H1 (cell line): ENCODE measurements around the gene ZNF770. TPM values are rescaled to one million over a fixed set of nuclear protein-coding genes. Genes with fewer than 3 reads are reported as not detected.

Experiments used
- CTCF ChIA-PET: fragments of 300-600 bp; sonication (Branson Sonifier 250); formaldehyde crosslinking; loops from one replicate; lab custom pipeline; 2021; ENCODE audit not compliant: partially characterized antibody; lab: Charles Lee
- POLR2A ChIA-PET: fragments of 300-600 bp; sonication (Branson Sonifier 250); formaldehyde crosslinking; loops from one replicate; lab custom pipeline; 2021; ENCODE audit warnings: inconsistent platforms; ENCODE audit not compliant: partially characterized antibody; lab: Charles Lee
- DNase-seq, 2 experiments: peaks; one replicate each; pipeline versions ENCODE4 v3.0.0 to v3.0.0-alpha.2; 2010 to 2022; ENCODE audit warnings: low spot score in 2 of 2, low read depth in 1 of 2, mixed read lengths in 1 of 2
- FAIRE-seq: peaks from 2 replicates; lab custom pipeline; 2011; peaks lifted over from hg19 to GRCh38; lab: Jason Lieb, UNC
- H2AFZ ChIP-seq: 2 replicates; pipeline ENCODE4 v1.8.1; 2012; ENCODE audit warnings: low read length, inconsistent platforms
- H2AK5ac ChIP-seq: 2 replicates; pipeline ENCODE4 v1.6.1; 2013; ENCODE audit warnings: low read depth, low read length
- H2BK120ac ChIP-seq: replicated peaks from 2 replicates; pipeline ENCODE3; 2013; ENCODE audit warnings: low read depth, low read length, inconsistent platforms
- H2BK12ac ChIP-seq: 2 replicates; pipeline ENCODE4 v1.6.1; 2013; ENCODE audit warnings: low read depth, low read length
- H2BK15ac ChIP-seq: 2 replicates; pipeline ENCODE4 v1.6.1; 2013; ENCODE audit warnings: low read length
- H2BK20ac ChIP-seq: 2 replicates; pipeline ENCODE4 v1.6.1; 2013; ENCODE audit warnings: low read length
- H2BK5ac ChIP-seq: 2 replicates; pipeline ENCODE4 v1.6.1; 2013; ENCODE audit warnings: low read depth, low read length
- H3K14ac ChIP-seq: 2 replicates; pipeline ENCODE4 v1.6.1; 2013; ENCODE audit warnings: inconsistent platforms; ENCODE audit not compliant: insufficient read length
- H3K18ac ChIP-seq: 2 replicates; pipeline ENCODE4 v1.6.1; 2013; ENCODE audit warnings: low read length; ENCODE audit errors: extremely low read depth
- H3K23ac ChIP-seq: 2 replicates; pipeline ENCODE4 v1.6.1; 2013; ENCODE audit warnings: inconsistent platforms; ENCODE audit not compliant: insufficient read length
- H3K23me2 ChIP-seq: 2 replicates; pipeline ENCODE4 v1.6.1; 2013; ENCODE audit warnings: low read depth, low read length
- H3K27ac ChIP-seq: 2 replicates; pipeline ENCODE4 v1.6.1; 2011; ENCODE audit warnings: low read depth, low read length, inconsistent platforms
- H3K27me3 ChIP-seq, 4 experiments: replicated peaks in 1 of 4; 1 replicate in 1 of 4; 2 replicates in 3 of 4; pipeline versions ENCODE4 v1.6.1 to v1.8.1; 2011 to 2013; ENCODE audit warnings: low read length in 3 of 4, mild to moderate bottlenecking in 3 of 4, inconsistent platforms in 2 of 4, mixed read lengths in 2 of 4, moderate library complexity in 1 of 4; ENCODE audit not compliant: control insufficient read depth in 3 of 4, insufficient read depth in 3 of 4; ENCODE audit errors: extremely low read depth in 1 of 4
- H3K36me3 ChIP-seq, 4 experiments: 2 replicates each; pipeline versions ENCODE4 v1.6.1 to v1.8.1; 2011 to 2013; ENCODE audit warnings: mild to moderate bottlenecking in 4 of 4, low read length in 3 of 4, moderate library complexity in 2 of 4, control low read depth in 1 of 4, inconsistent platforms in 1 of 4; ENCODE audit not compliant: insufficient read depth in 4 of 4, control insufficient read depth in 2 of 4
- H3K4ac ChIP-seq: replicated peaks from 2 replicates; pipeline ENCODE3; 2013; ENCODE audit warnings: low read length, low read depth, mixed read lengths, inconsistent platforms; ENCODE audit not compliant: insufficient read length
- H3K4me1 ChIP-seq, 4 experiments: replicated peaks in 1 of 4; 1 replicate in 1 of 4; 2 replicates in 3 of 4; pipeline versions ENCODE4 v1.6.1 to v1.8.1; 2011 to 2013; ENCODE audit warnings: low read length in 3 of 4, inconsistent platforms in 2 of 4, mixed read lengths in 1 of 4; ENCODE audit not compliant: insufficient read depth in 4 of 4, control insufficient read depth in 3 of 4
- H3K4me2 ChIP-seq, 2 experiments: 2 replicates each; pipeline versions ENCODE4 v1.6.1 to v1.8.1; 2011 to 2013; ENCODE audit warnings: low read depth in 2 of 2, low read length in 2 of 2, control low read depth in 1 of 2, inconsistent platforms in 1 of 2, mild to moderate bottlenecking in 1 of 2; ENCODE audit not compliant: insufficient read depth in 1 of 2
- H3K4me3 ChIP-seq, 4 experiments: fragments of 200-600, 300-600 bp in 1 of 4; sonication (generic), shearing (Covaris generic), sonication (Bioruptor Twin) in 1 of 4; 2 replicates each; pipeline versions ENCODE4 v1.5.1 to v1.8.1; 2011 to 2016; ENCODE audit warnings: low read length in 4 of 4, low read depth in 3 of 4, control low read depth in 2 of 4, inconsistent platforms in 2 of 4, mild to moderate bottlenecking in 2 of 4, mixed read lengths in 1 of 4, moderate library complexity in 1 of 4; ENCODE audit not compliant: insufficient read depth in 2 of 4; ENCODE audit errors: extremely low read depth in 1 of 4
- H3K56ac ChIP-seq: replicated peaks from 2 replicates; pipeline ENCODE3; 2013; ENCODE audit warnings: low read depth, mild to moderate bottlenecking, mixed read lengths, low read length, inconsistent platforms; ENCODE audit not compliant: insufficient read length
- H3K79me1 ChIP-seq: 2 replicates; pipeline ENCODE4 v1.6.1; 2013; ENCODE audit warnings: low read depth, low read length, control low read depth
- H3K79me2 ChIP-seq, 2 experiments: 2 replicates each; pipeline versions ENCODE4 v1.6.1 to v1.8.1; 2012 to 2013; ENCODE audit warnings: low read length in 2 of 2, mild to moderate bottlenecking in 2 of 2, inconsistent platforms in 1 of 2; ENCODE audit not compliant: insufficient read depth in 2 of 2, control insufficient read depth in 1 of 2
- H3K9ac ChIP-seq, 4 experiments: replicated peaks in 1 of 4; 1 replicate in 1 of 4; 2 replicates in 3 of 4; pipeline versions ENCODE4 v1.6.1 to v1.8.1; 2011 to 2013; ENCODE audit warnings: low read depth in 3 of 4, low read length in 3 of 4, control low read depth in 2 of 4, mild to moderate bottlenecking in 2 of 4, moderate library complexity in 2 of 4, inconsistent platforms in 1 of 4; ENCODE audit errors: extremely low read depth in 1 of 4
- H3K9me3 ChIP-seq, 2 experiments: 2 replicates each; pipeline versions ENCODE4 v1.6.1 to v1.8.1; 2012 to 2013; ENCODE audit warnings: mild to moderate bottlenecking in 2 of 2, moderate library complexity in 2 of 2, control low read depth in 1 of 2, inconsistent platforms in 1 of 2, low read depth in 1 of 2, low read length in 1 of 2, mixed read lengths in 1 of 2; ENCODE audit not compliant: insufficient read depth in 2 of 2
- H4K20me1 ChIP-seq, 2 experiments: replicated peaks in 1 of 2; 2 replicates each; pipeline versions ENCODE3 to v1.8.1; 2011 to 2013; ENCODE audit warnings: inconsistent platforms in 2 of 2, low read length in 2 of 2, mild to moderate bottlenecking in 1 of 2; ENCODE audit not compliant: insufficient read depth in 2 of 2, control insufficient read depth in 1 of 2
- H4K5ac ChIP-seq: 2 replicates; pipeline ENCODE4 v1.6.1; 2013; ENCODE audit warnings: low read length, low read depth, mixed read lengths, inconsistent platforms; ENCODE audit not compliant: insufficient read length
- H4K8ac ChIP-seq: 2 replicates; pipeline ENCODE4 v1.8.0; 2013; ENCODE audit warnings: mild to moderate bottlenecking, moderate library complexity, low read length, inconsistent platforms; ENCODE audit not compliant: insufficient read depth; ENCODE audit errors: extremely low read depth
- H4K91ac ChIP-seq: replicated peaks from 2 replicates; pipeline ENCODE3; 2013; ENCODE audit warnings: low read length, mixed read lengths, inconsistent platforms; ENCODE audit not compliant: insufficient read length
- CTBP2 ChIP-seq: IDR thresholded peaks from 2 replicates; pipeline ENCODE4 v1.7.0; 2011; ENCODE audit warnings: borderline replicate concordance, mild to moderate bottlenecking, moderate library complexity, mixed read lengths, low read length; ENCODE audit not compliant: insufficient read depth, insufficient read length
- RXRA ChIP-seq: IDR thresholded peaks from 2 replicates; pipeline ENCODE4 v1.6.1; 2011; ENCODE audit warnings: low read depth, mild to moderate bottlenecking, low read length, moderate library complexity; ENCODE audit not compliant: insufficient read depth
- WGBS, 2 experiments: shearing (Covaris generic) in 1 of 2; methylation state at CpG; one replicate each; pipeline versions ENCODE4 v1.1.6 to v1.1.7; 2013 to 2015; ENCODE audit warnings: low lambda C conversion rate in 2 of 2, mixed read lengths in 2 of 2, inconsistent platforms in 1 of 2, low coverage in 1 of 2, missing lambda C conversion rate in 1 of 2; ENCODE audit not compliant: insufficient replicate concordance in 2 of 2, insufficient coverage in 1 of 2, insufficient read length in 1 of 2; ENCODE audit errors: extremely low coverage in 1 of 2, missing lambda C conversion rate in 1 of 2; 5-methylcytosine and 5-hydroxymethylcytosine counted together
- polyA plus RNA-seq, 7 experiments: library from polyadenylated mRNA; depleted of rRNA in 3 of 7; stranded (reverse) in 5 of 7; unstranded in 2 of 7; fragments of >200 nt in 5 of 7; fragments of 200-250 nt in 2 of 7; gene quantifications; 1 replicate in 5 of 7; 2 replicates in 1 of 7; 4 replicates in 1 of 7; pipeline versions ENCODE4 v1.2.1 to v1.2.3, GENCODE V29; 2011 to 2013; ENCODE audit warnings: missing spikeins in 2 of 7, mixed read lengths in 2 of 7
- total RNA-seq: library from RNA; stranded (reverse); fragmentation: NEBNext Ultra II Directional; extraction: Animal tissue kit (Norgen Biotek cat#: 25700); gene quantifications from 2 replicates; pipeline ENCODE4 v1.2.1, GENCODE V29; 2021

ZNF770 gene
- total and polyA plus RNA-seq, 2 of the 8 experiments (the other 6 are each of a cell fraction or from before 2014, with no cell fraction given) = 24.8 to 143 TPM

DNA sequence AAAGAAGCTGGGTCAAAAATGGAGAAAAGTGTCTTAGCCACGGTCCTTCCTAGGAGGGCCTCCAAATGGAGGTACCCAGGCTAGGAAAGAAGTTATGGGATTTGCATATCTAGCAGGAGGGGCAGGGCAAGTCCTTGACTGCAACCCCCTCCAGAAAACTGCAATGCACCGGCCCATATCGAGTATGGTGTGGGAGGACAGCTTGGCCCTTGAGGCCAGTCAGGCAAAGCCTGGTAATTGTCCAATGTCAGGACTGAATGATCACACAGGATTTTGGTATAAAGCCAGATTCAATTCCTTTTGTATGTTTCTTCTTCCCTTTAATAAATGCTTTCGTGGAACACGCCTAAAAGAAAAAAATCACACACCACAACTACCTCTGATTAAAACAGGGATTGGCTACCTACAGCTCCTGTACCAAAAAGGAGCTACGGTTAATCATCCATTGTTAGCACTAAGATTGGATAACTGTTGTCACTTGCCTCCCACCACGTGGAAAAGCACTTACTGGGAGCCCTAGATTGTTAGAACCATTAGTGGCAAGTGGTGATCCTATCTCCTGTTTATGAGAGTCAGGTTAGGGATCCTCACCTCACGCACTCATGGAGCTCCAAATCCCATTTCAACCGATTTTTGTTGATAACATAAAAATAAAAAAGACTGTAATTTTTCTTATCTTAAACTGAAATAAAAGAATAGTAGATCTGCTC is 1.2 kb downstream of the ZNF770 start:
- H4K20me1 ChIP-seq = peaks cover 0 to 3% of the 10 kb centered on the region in 2 experiments
- H2BK120ac ChIP-seq = no peak overlapping the region
- H3K27me3 ChIP-seq = no peaks in the 10 kb centered on the region
- no peak overlapping the region for H3K27ac ChIP-seq
- no peak overlapping the region for H4K91ac ChIP-seq
- H2BK12ac ChIP-seq = no peak overlapping the region
- H3K14ac ChIP-seq = no peak overlapping the region
- peaks cover 3 to 10% (median 3%) of the 10 kb centered on the region in 4 experiments; a peak in 4 of 7 replicates for H3K4me1 ChIP-seq
- H3K36me3 ChIP-seq = peaks cover 0 to 38% (median 13%) of the 10 kb centered on the region in 4 experiments; a peak in 7 of 8 replicates
- no peak overlapping the region for H3K4ac ChIP-seq
- CTCF ChIA-PET = interaction anchor here (0.9 to 3.1 kb wide), 2 partner anchors 10 to 32 kb away, joined by 4 to 8 read pairs; no protein-coding TSS in a partner anchor
- TF ChIP-seq CTBP2 (no peak), RXRA (no peak)
- H3K23me2 ChIP-seq = peaks cover 10% of the 10 kb centered on the region
- peak overlapping the region; percentile 97 to 99 (median 98) for H3K4me3 ChIP-seq
- no peak for FAIRE-seq
- H3K56ac ChIP-seq = no peak overlapping the region
- peak overlapping the region; percentile 85 to 98 for H3K4me2 ChIP-seq
- no peak overlapping the region for H3K23ac ChIP-seq
- H3K18ac ChIP-seq = no peak overlapping the region
- no peak for DNase-seq
- no peak overlapping the region for H2AK5ac ChIP-seq
- no peaks in the 10 kb centered on the region for H3K9me3 ChIP-seq
- no peak overlapping the region for H2AFZ ChIP-seq
- H3K9ac ChIP-seq = peak overlapping the region in 3 of 4 experiments; percentile 71 to 94 (median 86); a peak in 6 of 7 replicates
- WGBS, 2 experiments = 25% methylated on average over 9 of the region's 9 CpGs; no CpG with 5 or more reads in 1 of the 2 experiments
- H3K79me1 ChIP-seq = no peaks in the 10 kb centered on the region; the same call in 1 of the 2 replicates
- H2BK5ac ChIP-seq = no peak overlapping the region; the same call in 1 of the 2 replicates
- no peak overlapping the region for H4K5ac ChIP-seq
- H2BK20ac ChIP-seq = no peak overlapping the region
- H2BK15ac ChIP-seq = no peak overlapping the region
- POLR2A ChIA-PET = interaction anchor here (0.8 to 4.3 kb wide), 7 partner anchors 9 to 71 kb away, joined by 3 to 28 read pairs (median 11); partner anchors contain the start of gene AQR
- no peak overlapping the region for H4K8ac ChIP-seq
- peaks cover 24 to 58% of the 10 kb centered on the region in 2 experiments for H3K79me2 ChIP-seq
